Testis (tissue), 2 donors: ENCODE data around the gene CDK14.

Experiments used
- POLR2A ChIP-seq: fragments of 450-650 bp; IDR thresholded peaks from one replicate; pipeline ENCODE4 v1.6.1; 2017; ENCODE audit warnings: antibody characterized with exemption, mild to moderate bottlenecking, moderate library complexity
- TF ChIP-seq, protein P1 (sequence below), 3 experiments: fragments of 450-650 bp in 2 of 3; fragments of 200-600 bp in 1 of 3; sonication (generic) in 1 of 3; IDR thresholded peaks; one replicate each; pipeline ENCODE4 v1.5.1; 2016 to 2019; ENCODE audit warnings: antibody characterized with exemption in 3 of 3, mild to moderate bottlenecking in 2 of 3, moderate library complexity in 1 of 3

DNA sequence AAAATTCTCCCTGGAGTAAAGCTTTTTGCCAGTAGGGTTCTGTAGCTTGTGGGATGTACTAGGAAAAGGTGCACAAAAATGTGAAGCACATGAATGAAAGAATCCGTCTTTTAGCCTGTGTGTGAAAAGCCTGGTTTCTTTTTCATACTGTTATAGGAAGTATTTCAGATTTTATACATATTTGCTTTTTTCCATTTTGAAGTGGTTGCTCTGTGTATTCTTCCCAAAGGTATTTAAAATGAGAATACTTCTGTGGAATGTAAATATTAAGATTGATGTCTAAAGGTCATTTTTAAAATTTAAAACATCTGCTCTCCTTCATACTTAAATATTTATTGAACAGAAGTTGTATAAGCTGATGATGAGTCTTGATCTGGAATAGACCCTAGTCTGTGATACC lies 96.8 kb downstream of the CDK14 start:
- TF ChIP-seq POLR2A, result no peak
- TF ChIP-seq, protein P1, sequence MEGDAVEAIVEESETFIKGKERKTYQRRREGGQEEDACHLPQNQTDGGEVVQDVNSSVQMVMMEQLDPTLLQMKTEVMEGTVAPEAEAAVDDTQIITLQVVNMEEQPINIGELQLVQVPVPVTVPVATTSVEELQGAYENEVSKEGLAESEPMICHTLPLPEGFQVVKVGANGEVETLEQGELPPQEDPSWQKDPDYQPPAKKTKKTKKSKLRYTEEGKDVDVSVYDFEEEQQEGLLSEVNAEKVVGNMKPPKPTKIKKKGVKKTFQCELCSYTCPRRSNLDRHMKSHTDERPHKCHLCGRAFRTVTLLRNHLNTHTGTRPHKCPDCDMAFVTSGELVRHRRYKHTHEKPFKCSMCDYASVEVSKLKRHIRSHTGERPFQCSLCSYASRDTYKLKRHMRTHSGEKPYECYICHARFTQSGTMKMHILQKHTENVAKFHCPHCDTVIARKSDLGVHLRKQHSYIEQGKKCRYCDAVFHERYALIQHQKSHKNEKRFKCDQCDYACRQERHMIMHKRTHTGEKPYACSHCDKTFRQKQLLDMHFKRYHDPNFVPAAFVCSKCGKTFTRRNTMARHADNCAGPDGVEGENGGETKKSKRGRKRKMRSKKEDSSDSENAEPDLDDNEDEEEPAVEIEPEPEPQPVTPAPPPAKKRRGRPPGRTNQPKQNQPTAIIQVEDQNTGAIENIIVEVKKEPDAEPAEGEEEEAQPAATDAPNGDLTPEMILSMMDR (IDR thresholded peaks at IDR 0.05), result no peak
